CD1c-positive myeloid dendritic cell (primary cell): ENCODE measurements around the gene DOK1.

Experiments used
- DNase-seq: peaks from one replicate; pipeline ENCODE4 v3.0.0-alpha.2; 2016; ENCODE audit errors: extremely low spot score

DOK1 gene

GRCh38 chr2:74599676-74600075 is 45.2 kb downstream of the DOK1 start:
- no peak for DNase-seq

GRCh38 chr2:74602586-74603281 is 48.2 kb downstream of the DOK1 start:
- peak; percentile 58 for DNase-seq

- no peak for DNase-seq
Observed at GRCh38 chr2:74603282-74604000, 48.9 kb downstream of the DOK1 start.

GRCh38 chr2:74606927-74607326 is 52.4 kb downstream of the DOK1 start:
- no peak for DNase-seq
